ENCODE measurements around the gene ESR1. TPM values are rescaled to one million over a fixed set of nuclear protein-coding genes. Genes with fewer than 3 reads are reported as not detected.

Gene ESR1
- total and polyA plus RNA-seq, 9 of the 15 experiments (the other 6 are each of a cell fraction or from before 2014, with no cell fraction given), result 0.03 to 0.27 (median 0.08) TPM; not detected in 1

GRCh38 chr6:152087096-152087495 lies 279.6 kb downstream of the ESR1 start:
- Histone ChIP-seq H3K9me3 (replicated peaks; ENCODE audit: control insufficient read depth, insufficient read depth, low read depth, low read length) (no peaks in the 10 kb centered on the region), H2AFZ (ENCODE audit: low read depth, low read length) (no peak overlapping the region), H3K4me1 (replicated peaks in 1 of 2; ENCODE audit: control insufficient read depth in 2 of 2, insufficient read depth in 2 of 2, low read length in 2 of 2) (no peaks in the 10 kb centered on the region), H3K9me1 (ENCODE audit: control insufficient read depth, insufficient read depth, low read length) (no peaks in the 10 kb centered on the region), H3K27me3 (ENCODE audit: control insufficient read depth in 2 of 2, insufficient read depth in 2 of 2, low read length in 2 of 2) (no peaks in the 10 kb centered on the region), H4K20me1 (replicated peaks; ENCODE audit: control insufficient read depth, insufficient read depth, low read length) (no peaks in the 10 kb centered on the region), H3K4me3 (no peak overlapping the region), H3K79me2 (ENCODE audit: control insufficient read depth, insufficient read depth, low read length) (no peaks in the 10 kb centered on the region), H3K4me2 (ENCODE audit: insufficient read depth, low read length) (no peak overlapping the region), H3K9ac (ENCODE audit: insufficient read depth in 1 of 2, low read depth in 2 of 2, low read length in 2 of 2) (no peak overlapping the region), H3K36me3 (ENCODE audit: control insufficient read depth, insufficient read depth, low read length) (no peaks in the 10 kb centered on the region), H3K27ac (ENCODE audit: extremely low read depth, low read depth, low read length) (no peak overlapping the region)
- FAIRE-seq (no peak), DNase-seq (ENCODE audit: extremely low read depth in 1 of 4, low spot score in 3 of 4) (no peak), ATAC-seq (no peak)
- ChIA-PET POLR2A (no interaction called here), CTCF (ENCODE audit: low intra/inter-chr PET ratio) (no interaction called here)
- TF ChIP-seq CHD7 (IDR thresholded peaks at IDR 0.05; ENCODE audit: low read depth, low read length) (no peak), ZBTB43 (CRISPR knock-in tag; IDR thresholded peaks at IDR 0.05) (no peak), ZFP1 (CRISPR knock-in tag; IDR thresholded peaks at IDR 0.05) (no peak), ZNF507 (tag; conservative IDR thresholded peaks at IDR 0.05) (no peak), HNRNPL (IDR thresholded peaks at IDR 0.05; ENCODE audit: low read depth, low read length) (no peak), PTTG1 (tag; IDR thresholded peaks at IDR 0.05; ENCODE audit: low read depth) (no peak), ZNF121 (CRISPR knock-in tag; conservative IDR thresholded peaks at IDR 0.05) (no peak), ZNF140 (CRISPR knock-in tag; IDR thresholded peaks at IDR 0.05) (no peak), TCFL5 (CRISPR knock-in tag; conservative IDR thresholded peaks at IDR 0.05) (no peak), ZNF197 (CRISPR knock-in tag; IDR thresholded peaks at IDR 0.05; ENCODE audit: low read depth) (no peak)
- in situ Hi-C loops (cut with MboI) (no loop called here), intact Hi-C loops (cut with micrococcal nuclease) (no loop called here)
- 0% methylated on average over 2 of the region's 2 CpGs for WGBS (ENCODE audit: insufficient coverage, low coverage, missing lambda C conversion rate)
- no TSS peak for BruUV-seq (replicated peaks)
